ENCODE measurements around the gene CTR9. TPM values are rescaled to one million over a fixed set of nuclear protein-coding genes. Genes with fewer than 3 reads are reported as not detected.
A peak's percentile ranks its signal among the peaks of the same experiment; 100 is the strongest.

Gene CTR9
- total and polyA plus RNA-seq, 2 experiments from 2014 or later: 29.0 to 32.7 TPM

DNA sequence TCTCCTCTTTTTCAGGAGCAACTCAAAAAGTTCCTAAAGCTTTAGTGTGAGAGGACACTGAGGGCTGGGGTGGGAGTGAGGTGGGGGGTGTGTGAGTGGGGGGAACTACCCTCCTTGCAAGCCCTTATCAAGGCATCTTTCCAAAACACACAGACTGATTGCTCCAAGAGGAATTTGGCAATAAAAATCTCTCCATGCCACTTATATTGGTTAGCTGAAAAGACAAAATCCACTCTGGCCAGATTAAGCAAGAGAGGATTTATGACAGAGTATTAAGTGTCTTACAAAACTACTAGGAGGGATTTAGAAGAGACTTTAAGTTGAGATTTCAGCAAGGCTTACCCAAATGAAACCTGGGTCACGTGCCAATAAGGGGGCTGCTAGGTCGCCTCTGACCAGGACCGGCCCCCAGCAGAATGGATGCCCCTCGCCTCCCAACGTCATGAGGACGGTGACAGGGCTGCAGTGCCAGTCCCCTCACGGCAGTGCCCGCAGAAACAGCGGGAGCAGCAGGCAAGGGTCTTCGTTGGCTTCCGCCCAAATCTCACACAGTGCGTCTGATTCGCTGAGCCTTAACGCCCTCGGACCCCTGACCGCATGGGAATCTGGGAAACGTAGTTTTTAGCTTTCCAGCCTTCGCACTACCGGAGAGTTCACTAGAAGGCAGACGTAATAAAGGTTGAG lies 22.1 kb upstream of the CTR9 start:
- no peaks in the 10 kb centered on the region for H3K9me2 ChIP-seq (ENCODE audit: insufficient read depth)
- ATAC-seq: peak; percentile 97
- DNase-seq (ENCODE audit: low spot score): peak; percentile 89
- no peaks in the 10 kb centered on the region for H3K36me3 ChIP-seq (ENCODE audit: insufficient read depth)
- no peak overlapping the region for H3K27ac ChIP-seq (ENCODE audit: low read depth)
- H3K4me1 Mint-ChIP-seq: peaks cover 3% of the 10 kb centered on the region
- H3K27me3 Mint-ChIP-seq (ENCODE audit: insufficient read depth, low read depth, poor library complexity): peaks cover 11% of the 10 kb centered on the region
- H3K4me3 ChIP-seq: peak overlapping the region; percentile 68
- H2AFZ ChIP-seq: peak overlapping the region; percentile 94
- H3K27ac Mint-ChIP-seq: no peak overlapping the region
- TF ChIP-seq, protein P1, sequence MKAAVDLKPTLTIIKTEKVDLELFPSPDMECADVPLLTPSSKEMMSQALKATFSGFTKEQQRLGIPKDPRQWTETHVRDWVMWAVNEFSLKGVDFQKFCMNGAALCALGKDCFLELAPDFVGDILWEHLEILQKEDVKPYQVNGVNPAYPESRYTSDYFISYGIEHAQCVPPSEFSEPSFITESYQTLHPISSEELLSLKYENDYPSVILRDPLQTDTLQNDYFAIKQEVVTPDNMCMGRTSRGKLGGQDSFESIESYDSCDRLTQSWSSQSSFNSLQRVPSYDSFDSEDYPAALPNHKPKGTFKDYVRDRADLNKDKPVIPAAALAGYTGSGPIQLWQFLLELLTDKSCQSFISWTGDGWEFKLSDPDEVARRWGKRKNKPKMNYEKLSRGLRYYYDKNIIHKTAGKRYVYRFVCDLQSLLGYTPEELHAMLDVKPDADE (IDR thresholded peaks at IDR 0.05): peak; percentile 87
- TF ChIP-seq POLR2AphosphoS5 (IDR thresholded peaks at IDR 0.05; ENCODE audit: low read depth) (peak; percentile 77), ZNF331 (CRISPR knock-in tag; IDR thresholded peaks at IDR 0.05; ENCODE audit: low read depth) (no peak)
- H3K4me3 Mint-ChIP-seq: peak overlapping the region; percentile 80
- H3K79me2 ChIP-seq (replicated peaks; ENCODE audit: insufficient read depth): no peaks in the 10 kb centered on the region
- no peaks in the 10 kb centered on the region for H3F3A ChIP-seq (replicated peaks; ENCODE audit: low read depth)
- H4K20me1 ChIP-seq (replicated peaks; ENCODE audit: insufficient read depth): no peaks in the 10 kb centered on the region
- no peaks in the 10 kb centered on the region for H3K9me3 Mint-ChIP-seq
- H3K4me2 ChIP-seq: peak overlapping the region; percentile 84
- no peaks in the 10 kb centered on the region for H3K27me3 ChIP-seq (ENCODE audit: insufficient read depth)
- H3K36me3 Mint-ChIP-seq (ENCODE audit: low read depth): no peaks in the 10 kb centered on the region; the same call in 2 of the 3 replicates
- peaks cover 6% of the 10 kb centered on the region for H3K4me1 ChIP-seq (ENCODE audit: insufficient read depth)

DNA sequence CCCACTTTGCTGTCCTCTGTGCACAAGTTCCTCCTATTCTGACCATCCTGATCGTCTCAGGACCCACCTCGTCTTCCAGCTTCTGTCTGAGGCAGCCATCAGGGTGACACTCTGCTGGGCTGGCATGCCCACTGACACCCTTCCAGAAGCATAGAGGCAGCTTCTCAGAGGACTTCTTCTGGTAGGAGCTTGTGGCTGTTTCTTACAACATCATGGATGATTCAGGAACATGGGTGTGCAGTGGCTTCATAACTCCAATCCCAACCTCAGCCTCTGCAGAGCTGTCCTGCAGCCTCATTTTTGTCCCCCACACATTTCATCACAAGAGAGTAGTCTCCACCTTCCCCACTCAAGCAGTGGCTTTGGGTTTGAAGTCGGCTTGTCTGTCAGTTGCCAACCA lies 20.9 kb upstream of the CTR9 start:
- H3K4me3 Mint-ChIP-seq: no peak overlapping the region
- H3K4me3 ChIP-seq: no peak overlapping the region
- no peak for TF ChIP-seq EZH2phosphoT487 (IDR thresholded peaks at IDR 0.05; ENCODE audit: unreplicated experiment)
- TF ChIP-seq JUNB (IDR thresholded peaks at IDR 0.05; ENCODE audit: unreplicated experiment): no peak
- no peak for TF ChIP-seq POLR2AphosphoS5 (IDR thresholded peaks at IDR 0.05; ENCODE audit: low read depth)
- TF ChIP-seq ZNF114 (CRISPR knock-in tag; IDR thresholded peaks at IDR 0.05): no peak
- TF ChIP-seq, protein P2, sequence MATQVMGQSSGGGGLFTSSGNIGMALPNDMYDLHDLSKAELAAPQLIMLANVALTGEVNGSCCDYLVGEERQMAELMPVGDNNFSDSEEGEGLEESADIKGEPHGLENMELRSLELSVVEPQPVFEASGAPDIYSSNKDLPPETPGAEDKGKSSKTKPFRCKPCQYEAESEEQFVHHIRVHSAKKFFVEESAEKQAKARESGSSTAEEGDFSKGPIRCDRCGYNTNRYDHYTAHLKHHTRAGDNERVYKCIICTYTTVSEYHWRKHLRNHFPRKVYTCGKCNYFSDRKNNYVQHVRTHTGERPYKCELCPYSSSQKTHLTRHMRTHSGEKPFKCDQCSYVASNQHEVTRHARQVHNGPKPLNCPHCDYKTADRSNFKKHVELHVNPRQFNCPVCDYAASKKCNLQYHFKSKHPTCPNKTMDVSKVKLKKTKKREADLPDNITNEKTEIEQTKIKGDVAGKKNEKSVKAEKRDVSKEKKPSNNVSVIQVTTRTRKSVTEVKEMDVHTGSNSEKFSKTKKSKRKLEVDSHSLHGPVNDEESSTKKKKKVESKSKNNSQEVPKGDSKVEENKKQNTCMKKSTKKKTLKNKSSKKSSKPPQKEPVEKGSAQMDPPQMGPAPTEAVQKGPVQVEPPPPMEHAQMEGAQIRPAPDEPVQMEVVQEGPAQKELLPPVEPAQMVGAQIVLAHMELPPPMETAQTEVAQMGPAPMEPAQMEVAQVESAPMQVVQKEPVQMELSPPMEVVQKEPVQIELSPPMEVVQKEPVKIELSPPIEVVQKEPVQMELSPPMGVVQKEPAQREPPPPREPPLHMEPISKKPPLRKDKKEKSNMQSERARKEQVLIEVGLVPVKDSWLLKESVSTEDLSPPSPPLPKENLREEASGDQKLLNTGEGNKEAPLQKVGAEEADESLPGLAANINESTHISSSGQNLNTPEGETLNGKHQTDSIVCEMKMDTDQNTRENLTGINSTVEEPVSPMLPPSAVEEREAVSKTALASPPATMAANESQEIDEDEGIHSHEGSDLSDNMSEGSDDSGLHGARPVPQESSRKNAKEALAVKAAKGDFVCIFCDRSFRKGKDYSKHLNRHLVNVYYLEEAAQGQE (IDR thresholded peaks at IDR 0.05; ENCODE audit: unreplicated experiment): no peak
- TF ChIP-seq, protein P1 (IDR thresholded peaks at IDR 0.05): no peak
- no peak for TF ChIP-seq NANOG (IDR thresholded peaks at IDR 0.05; ENCODE audit: borderline replicate concordance)
- no peak for TF ChIP-seq EZH2 (IDR thresholded peaks at IDR 0.05; ENCODE audit: low read depth, unreplicated experiment)
- no peak for TF ChIP-seq CREB1 (CRISPR knock-in tag; IDR thresholded peaks at IDR 0.05; ENCODE audit: low read depth)
- TF ChIP-seq STAT1 (IDR thresholded peaks at IDR 0.05; ENCODE audit: unreplicated experiment): no peak
- TF ChIP-seq ZNF331 (CRISPR knock-in tag; IDR thresholded peaks at IDR 0.05; ENCODE audit: low read depth): no peak

More for the DNA sequence above, 20.9 kb upstream of the CTR9 start:
- Histone ChIP-seq H3K36me3 (ENCODE audit: insufficient read depth) (no peaks in the 10 kb centered on the region), H3F3A (replicated peaks; ENCODE audit: low read depth) (no peaks in the 10 kb centered on the region), H3K4me2 (no peak overlapping the region), H3K27ac (ENCODE audit: low read depth) (no peak overlapping the region), H3K27me3 (ENCODE audit: insufficient read depth) (no peaks in the 10 kb centered on the region), H3K79me2 (replicated peaks; ENCODE audit: insufficient read depth) (no peaks in the 10 kb centered on the region), H3K9me2 (ENCODE audit: insufficient read depth) (no peaks in the 10 kb centered on the region), H3K4me1 (ENCODE audit: insufficient read depth) (peaks cover 6% of the 10 kb centered on the region), H2AFZ (no peak overlapping the region), H4K20me1 (replicated peaks; ENCODE audit: insufficient read depth) (no peaks in the 10 kb centered on the region)
- no peaks in the 10 kb centered on the region; the same call in 2 of the 3 replicates for H3K36me3 Mint-ChIP-seq (ENCODE audit: low read depth)
- H3K27me3 Mint-ChIP-seq (ENCODE audit: insufficient read depth, low read depth, poor library complexity): peaks cover 10% of the 10 kb centered on the region
- H3K4me1 Mint-ChIP-seq: peaks cover 12% of the 10 kb centered on the region
- no peaks in the 10 kb centered on the region for H3K9me3 Mint-ChIP-seq
- no peak for ATAC-seq
- no peak overlapping the region for H3K27ac Mint-ChIP-seq
- DNase-seq (ENCODE audit: low spot score): no peak

Data from GM23338 (cell line).